Activated T-helper 9 cell treated with anti-CD3 and anti-CD28 coated beads, Interleukin-2, amount 50 U/mL, for 16 hours (primary cell): ENCODE results near the gene SIK3.

Experiments
- DNase-seq: peaks from one replicate; pipeline ENCODE4 v3.0.0-alpha.2; 2020; ENCODE audit warnings: low read depth

Gene SIK3

DNA sequence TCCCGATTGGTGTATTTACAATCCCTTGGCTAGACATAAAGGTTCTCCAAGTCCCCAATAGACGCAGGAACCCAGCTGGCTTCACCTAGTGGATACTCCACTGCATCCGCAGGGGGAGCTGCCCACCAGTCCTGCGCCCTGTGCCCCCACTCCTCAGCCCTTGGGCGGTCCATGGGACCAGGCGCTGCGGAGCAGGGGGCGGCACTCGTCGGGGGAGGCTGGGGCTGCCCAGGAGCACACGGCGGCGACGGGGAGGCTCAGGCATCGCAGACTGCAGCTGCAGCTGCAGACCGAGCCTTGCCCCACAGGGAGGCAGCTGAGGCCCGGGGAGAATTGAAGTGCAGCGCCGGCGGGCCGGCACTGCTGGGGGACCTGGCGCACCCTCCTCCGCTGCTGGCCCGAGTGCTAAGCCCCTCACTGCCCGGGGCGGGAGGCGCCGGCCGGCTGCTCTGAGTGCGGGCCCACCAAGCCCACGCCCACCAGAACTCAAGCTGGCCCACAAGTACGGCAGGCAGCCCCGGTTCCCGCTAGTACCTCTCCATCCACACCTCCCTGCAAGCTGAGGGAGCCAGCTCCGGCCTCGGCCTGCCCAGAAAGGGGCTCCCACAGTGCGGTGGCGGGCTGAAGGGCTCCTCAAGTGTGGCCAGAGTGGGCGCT lies 12.2 kb upstream of the SIK3 start:
- DNase-seq: no peak

DNA sequence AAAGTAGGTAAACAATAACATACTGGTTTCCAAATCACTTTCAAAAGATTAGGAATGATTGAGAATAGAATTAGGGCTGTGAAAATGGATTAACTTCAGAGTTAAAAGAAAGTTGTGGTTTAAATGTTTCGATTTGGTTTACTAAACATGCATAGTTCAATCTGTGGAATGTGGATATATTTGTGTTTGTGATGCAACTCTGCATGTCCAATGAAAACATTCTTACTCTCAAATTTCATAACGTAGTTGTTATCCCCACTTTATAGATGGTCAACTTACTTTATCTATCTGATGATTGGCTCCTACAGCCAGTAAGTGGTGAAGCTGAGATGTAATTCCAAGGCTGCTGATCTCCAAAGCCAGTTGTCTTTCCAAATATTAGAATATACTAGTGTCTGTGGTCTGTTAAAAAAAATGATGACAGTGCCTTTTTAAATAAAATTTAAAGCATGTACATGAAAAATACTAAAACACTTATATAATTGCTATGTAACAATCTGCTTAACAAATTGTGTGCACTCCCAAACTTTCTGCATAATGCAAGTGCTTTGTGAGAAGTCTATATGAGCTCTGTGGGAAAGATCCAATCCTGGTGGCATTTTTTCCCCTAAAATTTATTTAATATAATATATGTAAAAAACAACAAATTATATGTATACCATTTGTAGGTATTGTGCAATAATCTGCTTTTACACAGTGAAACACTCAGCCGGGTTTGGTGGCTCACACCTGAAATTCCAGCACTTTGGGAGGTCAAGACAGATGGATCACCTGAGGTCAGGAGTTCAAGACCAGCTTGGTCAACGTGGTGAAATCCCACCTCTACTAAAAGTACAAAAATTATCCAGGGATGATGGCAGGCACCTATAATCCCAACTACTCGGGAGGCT lies 9.7 kb upstream of the SIK3 start:
- no peak for DNase-seq

DNA sequence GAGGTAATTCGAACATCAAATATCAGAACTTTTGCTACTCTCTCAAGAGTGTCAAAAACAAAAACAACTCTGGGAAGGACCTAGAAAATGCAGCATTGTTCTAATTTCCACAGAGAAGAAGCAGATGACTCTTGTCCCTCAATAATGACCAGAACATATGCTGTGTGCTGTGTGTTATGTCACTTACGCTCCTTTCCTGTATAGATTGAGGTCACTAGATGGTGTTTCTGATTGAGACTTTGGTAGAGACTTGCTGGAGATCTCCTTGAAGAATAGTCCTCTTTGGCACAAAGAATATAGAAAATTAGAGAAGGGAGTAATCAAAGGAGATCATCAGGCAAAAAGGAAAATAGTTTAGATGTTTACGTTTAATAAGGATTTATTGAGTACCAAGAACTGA lies 2.3 kb upstream of the SIK3 start:
- DNase-seq: no peak

DNA sequence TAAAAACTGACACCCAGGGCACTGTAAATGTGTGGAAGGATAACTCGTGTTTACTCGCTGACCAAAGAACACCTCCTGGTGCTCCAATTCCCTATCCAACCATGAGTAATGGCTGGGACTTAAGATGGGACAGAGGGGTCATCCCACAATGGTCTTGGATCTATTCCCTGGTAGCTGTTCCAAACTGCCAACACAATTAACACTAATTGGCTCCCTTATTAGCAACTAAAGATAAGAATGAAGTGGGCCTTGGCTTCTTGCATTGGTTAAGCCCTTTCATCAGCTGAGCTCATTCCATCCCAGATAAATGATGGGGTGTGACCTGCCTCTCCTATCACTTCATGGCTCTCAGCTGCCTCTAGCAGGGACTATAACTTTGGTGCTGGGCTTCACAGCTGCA lies 1.5 kb upstream of the SIK3 start:
- no peak for DNase-seq

DNA sequence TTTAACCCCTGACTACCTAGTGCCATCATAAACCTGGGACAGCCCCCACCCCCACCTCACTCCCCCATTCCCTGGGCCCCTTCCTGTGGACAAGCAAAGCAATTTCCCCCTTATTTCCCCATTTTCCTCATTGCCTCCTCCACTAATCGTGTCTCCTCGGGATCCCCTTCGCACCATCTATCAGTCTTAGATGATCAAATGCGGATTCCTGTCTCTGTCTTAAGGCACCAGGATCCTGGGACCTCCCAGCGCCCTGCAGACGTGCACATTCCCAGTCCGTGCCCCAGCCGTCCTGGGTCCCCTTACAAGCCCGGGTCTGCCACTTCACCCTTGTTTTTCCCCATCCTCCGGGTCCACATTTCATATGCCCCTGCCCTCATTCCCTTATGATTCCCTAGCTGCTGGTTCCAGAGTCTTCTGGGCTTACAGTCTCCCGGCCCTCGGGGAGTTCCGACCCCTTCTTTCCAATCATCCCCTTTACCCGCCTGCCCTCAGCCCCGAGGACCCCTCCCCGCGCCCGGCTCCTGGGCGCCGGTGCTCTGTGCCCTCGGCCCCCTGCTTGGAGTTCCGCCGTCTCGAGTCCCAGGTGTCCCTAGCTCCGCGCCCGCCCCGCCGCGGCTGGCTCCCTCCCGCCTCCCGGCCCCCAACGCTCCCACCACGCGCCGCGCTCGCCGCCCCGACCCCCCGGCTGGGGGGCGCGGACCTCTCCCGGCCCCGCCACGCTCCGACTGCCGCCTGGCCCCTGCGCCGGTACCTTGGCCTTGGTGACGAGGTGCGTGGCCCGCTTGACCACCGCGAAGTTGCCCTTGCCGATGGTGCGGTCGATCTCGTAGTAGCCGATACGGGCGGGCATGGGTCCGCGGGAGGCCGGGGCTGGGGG lies 599 bp downstream of the SIK3 start:
- peak; percentile 30 for DNase-seq

DNA sequence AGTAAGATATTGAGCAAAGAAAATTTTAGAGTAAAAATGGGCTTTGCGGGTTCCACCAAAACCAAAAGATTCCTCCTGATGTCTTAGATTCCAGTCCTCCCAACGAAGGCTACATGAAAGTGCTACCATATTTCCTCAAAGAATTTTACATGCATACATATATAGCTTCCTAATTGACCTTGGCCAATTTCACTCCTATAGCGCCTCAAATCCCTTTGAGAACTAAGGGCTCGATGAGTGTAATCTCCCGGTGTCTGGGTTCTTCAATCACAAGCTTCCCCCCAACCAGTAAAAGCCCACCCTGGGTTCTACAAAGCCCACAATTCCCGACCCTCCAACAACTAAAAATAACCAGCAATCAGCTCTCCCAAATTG lies 1.2 kb downstream of the SIK3 start:
- no peak for DNase-seq

DNA sequence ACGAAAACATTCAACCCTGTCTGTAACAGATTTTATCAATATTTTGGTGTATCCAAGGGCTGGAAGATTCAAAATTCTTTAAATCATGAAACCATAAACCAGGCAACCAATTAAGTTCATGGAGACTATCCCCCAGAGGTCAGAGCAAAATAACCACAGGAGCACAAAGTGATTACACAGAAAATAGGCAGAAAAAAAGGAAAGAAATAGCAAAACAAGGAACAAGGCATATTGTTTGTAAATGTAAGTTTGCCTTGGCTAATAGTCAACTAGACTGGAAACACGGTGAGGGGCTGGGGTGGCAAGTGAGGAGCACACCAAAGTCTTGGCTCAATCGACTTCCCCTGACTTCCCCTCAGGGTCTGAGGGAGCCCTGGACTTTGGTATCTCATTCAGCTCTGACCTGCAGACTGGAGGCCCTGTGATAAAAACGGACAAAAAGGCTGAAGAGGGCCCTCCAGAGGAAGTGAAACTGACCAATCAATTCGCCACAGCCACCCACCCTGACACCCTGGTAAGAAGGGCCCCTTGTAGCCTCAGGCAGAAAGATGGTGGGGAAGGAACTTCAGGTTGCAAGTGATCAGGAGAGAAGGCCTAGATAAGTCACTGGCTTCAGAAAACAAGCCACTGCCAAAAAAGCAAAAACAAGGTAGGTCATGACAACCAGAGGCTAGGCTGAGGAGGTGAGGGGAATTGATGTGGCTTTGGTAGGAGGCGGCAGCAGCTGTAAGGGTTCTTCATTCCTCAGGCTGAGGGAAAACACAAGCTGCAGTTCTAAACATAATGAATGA lies 1.8 kb downstream of the SIK3 start:
- no peak for DNase-seq

DNA sequence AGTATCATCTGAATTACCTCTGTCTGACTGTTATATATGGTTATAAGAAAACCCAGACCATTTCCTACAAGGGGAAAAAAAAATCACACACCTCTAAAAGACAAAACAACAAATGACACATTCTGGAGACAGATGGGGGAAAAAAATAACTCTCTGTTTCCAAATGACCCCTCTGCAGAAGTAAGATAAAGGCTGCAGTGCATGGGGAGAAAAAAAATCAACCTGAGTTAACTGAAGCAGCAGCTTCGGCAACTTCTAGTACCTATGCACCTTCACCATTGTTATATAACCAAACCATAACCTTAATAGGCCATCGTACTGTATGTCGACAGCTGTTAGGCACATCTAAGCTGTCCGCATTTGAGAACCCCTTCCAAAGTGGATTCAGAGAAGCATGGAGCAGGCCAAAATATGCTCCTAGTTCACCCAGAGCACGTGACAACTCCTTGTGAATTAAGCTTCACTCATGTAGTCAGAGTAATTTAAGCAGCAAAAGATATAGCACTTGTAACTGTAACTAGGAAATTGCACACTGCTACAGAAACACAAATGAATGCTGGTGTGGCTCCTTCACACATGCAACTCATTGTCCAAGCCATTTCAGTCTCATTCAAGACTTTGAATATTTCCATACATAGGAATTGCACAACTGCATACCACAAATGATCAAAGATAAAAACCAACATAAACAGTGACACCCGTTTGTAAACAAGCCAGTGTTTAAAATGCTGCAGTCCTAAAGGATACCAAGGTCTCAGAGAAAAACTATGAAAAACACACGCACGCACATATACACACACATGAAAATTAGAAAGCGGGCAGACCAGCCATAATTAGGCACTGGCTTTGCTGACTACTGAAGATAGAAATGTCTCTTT lies 2.7 kb downstream of the SIK3 start:
- DNase-seq: no peak

DNA sequence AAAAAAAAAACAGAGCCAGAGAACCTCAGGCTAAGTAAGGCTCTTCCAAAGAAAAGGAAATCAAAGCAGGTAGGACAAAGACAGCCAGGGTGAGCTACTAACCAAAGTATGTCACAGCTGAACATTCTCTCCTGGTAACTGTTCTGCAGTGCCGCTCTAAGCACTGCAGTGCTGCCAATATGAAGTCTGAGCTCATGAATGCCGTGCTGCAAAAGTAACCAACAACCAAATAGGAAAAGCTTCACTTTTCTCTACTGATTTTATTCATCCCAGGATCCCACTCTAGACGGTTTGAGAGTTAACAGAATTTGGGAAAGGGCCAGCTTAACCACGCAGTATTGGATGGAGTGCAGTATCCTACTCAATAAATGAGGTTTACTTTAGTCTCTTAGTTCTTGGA lies 3.5 kb downstream of the SIK3 start:
- no peak for DNase-seq

DNA sequence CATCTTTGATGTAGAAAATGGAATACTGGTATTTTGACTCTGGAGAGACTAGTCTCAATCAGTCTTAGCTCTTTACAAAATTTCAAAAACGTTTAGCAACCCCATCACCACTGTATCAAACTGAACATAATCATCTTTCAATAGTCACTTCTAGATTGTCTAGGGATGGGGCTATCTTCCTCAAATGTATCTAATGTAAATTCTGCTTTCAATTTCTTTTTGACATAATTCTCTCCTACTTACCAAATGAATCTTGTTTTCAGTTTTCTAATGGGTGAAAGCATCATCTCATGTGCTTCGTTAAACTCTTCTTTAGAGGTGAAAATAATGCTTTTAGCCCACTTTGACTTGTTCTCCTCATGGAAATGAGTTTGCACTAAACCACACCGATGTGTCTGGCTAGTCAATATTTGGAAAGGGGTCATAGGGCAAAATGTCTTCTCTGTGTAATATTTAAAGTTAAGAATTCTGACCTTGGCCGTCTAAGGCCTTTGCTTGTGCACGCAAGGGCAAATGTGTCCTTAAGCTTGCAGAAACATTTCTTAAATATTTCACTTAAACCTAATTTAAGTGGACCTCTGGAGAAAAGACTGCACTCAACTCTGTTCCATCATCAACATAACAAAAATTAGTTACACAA lies 5.2 kb downstream of the SIK3 start:
- no peak for DNase-seq

DNA sequence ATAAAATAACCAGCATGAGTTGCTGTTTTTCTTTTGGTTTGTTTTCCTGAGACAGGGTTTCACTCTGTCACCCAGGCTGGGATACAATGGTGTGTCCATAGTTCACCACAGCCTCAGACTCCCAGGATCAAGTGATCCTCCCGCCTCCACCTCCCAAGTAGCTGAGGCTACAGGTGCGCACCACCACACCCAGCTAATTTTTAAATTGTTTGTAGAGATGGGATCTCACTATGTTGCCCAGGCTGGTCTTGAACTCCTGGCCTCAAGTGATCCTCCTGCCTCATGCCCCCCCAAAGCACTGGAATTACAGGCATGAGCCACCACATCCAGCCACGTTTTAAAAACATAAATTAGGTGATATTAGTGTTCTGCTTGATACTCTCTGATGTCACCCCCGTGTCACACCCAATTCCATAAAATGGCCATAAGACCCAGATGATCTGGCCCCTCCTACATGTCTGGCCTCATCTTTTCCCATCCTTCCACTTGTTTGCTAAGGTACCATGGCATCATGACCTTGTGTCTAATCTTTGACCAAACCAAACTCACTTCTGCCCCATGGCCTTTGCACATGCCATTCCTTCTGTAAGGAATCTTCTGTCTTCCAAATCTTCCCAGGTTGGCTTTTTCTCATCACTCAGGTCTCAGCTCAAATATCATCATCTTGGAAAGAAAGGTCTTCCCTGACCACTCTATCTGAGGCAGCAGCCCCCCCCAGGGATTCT lies 6.3 kb downstream of the SIK3 start:
- no peak for DNase-seq

DNA sequence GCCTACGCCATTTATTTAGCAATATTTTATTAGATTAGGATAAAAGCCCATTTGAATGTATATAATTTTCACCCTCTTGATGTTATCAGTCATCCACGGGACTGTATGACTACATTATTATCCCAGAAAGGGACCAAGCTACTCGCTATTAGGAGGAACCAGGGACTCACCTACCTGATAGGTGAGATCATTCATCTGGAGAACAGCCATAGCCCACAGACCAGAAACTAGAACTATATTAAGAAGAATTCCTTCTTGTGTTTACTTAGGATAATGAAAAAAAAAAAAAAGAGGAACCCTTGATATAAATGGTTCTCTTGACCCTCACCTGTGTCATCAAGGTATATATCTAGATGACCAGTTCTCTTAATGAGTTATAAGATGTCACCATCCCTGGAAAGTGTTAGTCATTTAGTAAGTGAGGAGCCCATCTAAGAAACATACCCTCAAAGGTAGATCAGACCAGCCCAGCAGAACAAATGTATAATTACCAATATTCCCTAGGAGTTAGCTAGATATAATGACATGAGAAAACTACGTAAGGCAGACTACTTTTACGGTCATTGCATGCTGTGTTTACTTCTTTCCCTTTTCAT lies 8.0 kb downstream of the SIK3 start:
- DNase-seq: no peak

DNA sequence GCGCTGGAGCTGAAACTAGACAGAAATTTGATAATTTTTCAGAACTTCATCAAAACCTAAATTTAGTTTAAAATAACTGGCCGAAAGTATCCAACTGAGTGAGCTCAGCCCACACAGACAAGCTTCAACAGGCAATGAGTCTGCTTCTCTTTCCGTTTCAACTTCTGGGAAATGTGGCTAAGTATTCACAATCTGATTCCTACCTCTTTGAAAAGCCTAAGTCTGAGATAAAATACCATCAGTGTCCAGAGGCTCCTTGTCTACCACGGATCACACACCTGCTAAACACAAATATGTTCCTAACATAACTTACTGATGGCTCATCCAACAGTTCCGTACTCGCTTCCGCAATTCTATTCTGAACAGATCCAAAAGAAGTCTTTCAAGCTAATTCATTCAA lies 8.5 kb downstream of the SIK3 start:
- DNase-seq: no peak

DNA sequence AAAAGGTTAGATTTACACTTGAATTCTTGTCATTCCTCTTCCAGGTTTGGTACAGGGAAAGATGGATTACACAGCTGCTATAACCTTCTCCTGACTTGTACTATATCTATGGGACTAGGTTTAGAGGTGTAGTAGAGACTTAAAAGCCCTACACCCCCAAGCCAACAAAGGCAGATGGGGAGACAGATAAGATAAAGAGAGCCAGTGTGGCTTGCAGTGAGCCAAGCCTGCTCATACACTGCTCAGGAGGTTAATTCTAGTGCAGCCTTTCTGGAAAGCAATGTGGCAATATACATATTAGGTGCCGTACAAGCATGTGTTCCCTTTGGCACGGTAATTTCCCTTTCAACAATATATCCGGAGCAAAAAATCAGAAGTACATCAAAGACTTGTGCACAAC lies 10.8 kb downstream of the SIK3 start:
- no peak for DNase-seq

DNA sequence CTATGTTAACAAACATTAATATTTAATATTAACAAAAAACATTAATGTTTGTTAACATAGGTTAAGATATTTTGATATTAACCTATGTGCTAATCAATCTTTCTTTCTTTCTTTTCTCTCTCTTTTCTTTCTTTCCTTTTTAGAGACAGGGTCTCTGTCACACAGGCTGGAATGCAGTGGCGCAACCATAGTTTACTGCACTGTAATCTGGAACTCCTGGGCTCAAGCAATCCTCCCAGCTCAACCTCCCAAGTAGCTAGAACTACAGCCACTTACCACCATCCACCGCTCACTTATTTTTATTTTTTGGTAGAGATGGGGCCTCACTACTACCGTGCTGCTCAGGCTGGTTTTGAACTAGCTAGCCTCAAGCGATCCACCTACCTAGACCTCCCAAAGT lies 13.2 kb downstream of the SIK3 start:
- DNase-seq: no peak

DNA sequence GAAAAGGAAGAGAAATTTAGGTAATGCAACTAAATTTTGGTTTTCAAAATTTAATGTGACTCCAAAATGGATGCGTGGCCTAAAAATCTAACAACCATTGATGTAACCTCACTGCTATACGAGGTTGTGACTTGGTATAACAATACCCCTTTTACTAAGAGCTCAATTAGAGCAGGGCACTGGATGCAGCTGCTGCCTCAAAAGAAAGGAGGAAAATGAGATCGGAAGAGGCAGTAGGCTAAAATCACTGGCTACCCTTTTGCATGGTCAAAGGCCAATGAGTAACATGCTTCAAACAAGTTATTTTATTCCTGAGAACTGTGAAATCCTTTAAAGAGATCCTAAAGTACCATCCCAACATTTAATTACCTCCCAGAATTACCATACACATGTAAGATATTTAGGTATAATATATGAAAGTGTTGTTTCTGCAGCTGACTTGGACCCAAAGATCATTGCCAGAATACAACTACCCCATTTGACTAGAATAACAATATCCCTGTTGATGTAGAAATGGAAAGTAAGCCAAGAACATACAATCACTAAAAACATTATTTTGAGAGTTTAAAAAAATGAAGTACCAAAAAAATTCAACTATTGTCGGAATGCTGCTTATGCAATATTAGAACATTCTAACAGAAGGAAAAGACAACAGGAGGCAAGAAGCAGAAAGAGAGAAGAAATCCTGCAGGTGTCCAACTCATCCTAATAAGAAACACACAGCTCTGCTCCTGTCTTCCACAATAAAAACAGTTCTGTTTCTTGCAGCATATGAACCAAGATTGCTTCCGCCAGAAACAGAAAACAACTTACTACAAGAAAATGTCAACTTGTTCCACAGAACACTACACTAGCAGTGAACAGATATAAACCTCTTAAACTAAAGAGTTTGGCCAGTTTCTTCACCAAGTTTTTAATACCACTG lies 15.0 kb downstream of the SIK3 start:
- DNase-seq: no peak

DNA sequence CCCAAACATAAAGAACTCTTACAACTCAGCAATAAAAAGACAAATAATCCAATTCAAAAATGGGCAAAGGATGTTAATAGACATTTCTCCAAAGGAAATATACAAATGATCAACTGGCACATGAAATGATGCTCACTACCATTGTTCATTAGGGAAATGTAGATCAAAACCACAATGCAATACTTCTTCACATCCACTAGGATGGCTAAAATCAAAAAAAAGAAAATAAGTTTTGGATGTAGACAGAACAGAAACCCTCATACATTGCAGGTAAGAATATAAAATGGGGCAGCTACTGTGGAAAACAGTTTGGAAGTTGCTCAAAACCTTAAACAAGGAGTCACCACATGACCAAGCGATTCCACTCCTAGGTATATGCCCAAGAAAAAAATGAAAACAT lies 16.3 kb downstream of the SIK3 start:
- no peak for DNase-seq

DNA sequence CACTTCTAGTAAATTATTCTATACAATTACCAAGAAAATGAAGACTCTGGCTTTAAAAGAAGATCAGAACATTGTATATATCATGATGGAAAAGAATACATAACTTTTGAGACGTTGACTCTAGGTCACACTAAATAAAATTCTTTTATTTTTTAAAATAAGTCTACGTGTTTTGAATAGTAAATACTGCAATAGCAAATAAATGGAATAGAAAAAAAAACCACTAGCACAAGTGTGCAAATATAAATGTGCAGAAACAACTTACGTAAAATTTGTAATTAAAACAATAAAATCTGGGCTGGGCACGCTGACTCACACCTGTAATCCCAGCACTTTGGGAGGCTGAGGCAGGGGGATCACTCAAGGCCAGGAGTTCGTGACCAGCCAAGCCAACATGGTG lies 17.9 kb downstream of the SIK3 start:
- no peak for DNase-seq
